Panc1 (cell line): Measurements from ENCODE around the gene GEN1.

Source experiments
- CTCF ChIP-seq: fragments of 450-650 bp; IDR thresholded peaks from 2 replicates; pipeline ENCODE4 v1.5.1; 2017; ENCODE audit warnings: mild to moderate bottlenecking
- SIN3A ChIP-seq: IDR thresholded peaks from 2 replicates; pipeline ENCODE4 v1.6.1; 2012; ENCODE audit warnings: low read depth, mild to moderate bottlenecking, low read length, moderate library complexity, borderline replicate concordance; ENCODE audit not compliant: insufficient read depth

GRCh38 chr2:17813742-17814473, 60.0 kb downstream of the GEN1 start:
- TF ChIP-seq CTCF (no peak), SIN3A (no peak)
